Activated T-cell treated with anti-CD3 and anti-CD28 coated beads, Interleukin-2, amount 50 U/mL, for 4 hours (primary cell): ENCODE measurements around the gene GPR143. TPM values are rescaled to one million over a fixed set of nuclear protein-coding genes. Genes with fewer than 3 reads are reported as not detected.

Experiments used
- ATAC-seq, 2 donors: fragments of 200-7000 bp; cut with Tn5 transposase; one replicate each; pipeline ENCODE4 v1.10.0; 2021
- DNase-seq: peaks from one replicate; pipeline ENCODE4 v3.0.0-alpha.2; 2020
- H3K27me3 Mint-ChIP-seq: one replicate; pipeline ENCODE4 v1.8.0; 2021; ENCODE audit warnings: low read depth, mixed read lengths
- H3K36me3 Mint-ChIP-seq: one replicate; pipeline ENCODE4 v1.8.0; 2022; ENCODE audit warnings: mixed read lengths; ENCODE audit not compliant: insufficient read depth
- H3K4me1 Mint-ChIP-seq: one replicate; pipeline ENCODE4 v1.8.0; 2021; ENCODE audit warnings: low read depth, mixed read lengths
- H3K4me3 Mint-ChIP-seq: one replicate; pipeline ENCODE4 v1.8.0; 2021; ENCODE audit warnings: mild to moderate bottlenecking, moderate library complexity, mixed read lengths
- H3K9me3 Mint-ChIP-seq: one replicate; pipeline ENCODE4 v1.8.0; 2021; ENCODE audit warnings: mixed read lengths
- total RNA-seq, 3 donors: library from RNA; stranded (reverse); gene quantifications; one replicate each; pipeline ENCODE4 v1.2.1, GENCODE V29; 2021

Gene GPR143
- total RNA-seq, 3 donors from 2014 or later = not detected

- no peak overlapping the region for H3K4me3 Mint-ChIP-seq
These were observed 84.2 kb downstream of the GPR143 start for GRCh38 chrX:9681422-9681821.

GRCh38 chrX:9681011-9681410, 84.6 kb downstream of the GPR143 start:
- H3K9me3 Mint-ChIP-seq = no peaks in the 10 kb centered on the region
- H3K27me3 Mint-ChIP-seq = no peaks in the 10 kb centered on the region
- peaks cover 17% of the 10 kb centered on the region for H3K36me3 Mint-ChIP-seq
- DNase-seq = no peak
- H3K4me3 Mint-ChIP-seq = no peak overlapping the region
- peaks cover 18% of the 10 kb centered on the region for H3K4me1 Mint-ChIP-seq
- ATAC-seq = no peak

More at GRCh38 chrX:9681422-9681821, 84.2 kb downstream of the GPR143 start:
- Mint-ChIP-seq H3K36me3 (peaks cover 18% of the 10 kb centered on the region), H3K4me1 (peaks cover 17% of the 10 kb centered on the region), H3K9me3 (no peaks in the 10 kb centered on the region), H3K27me3 (no peaks in the 10 kb centered on the region)
- DNase-seq (no peak), ATAC-seq (no peak)

- Mint-ChIP-seq H3K4me3 (no peak overlapping the region), H3K9me3 (no peaks in the 10 kb centered on the region), H3K27me3 (no peaks in the 10 kb centered on the region), H3K36me3 (peaks cover 18% of the 10 kb centered on the region), H3K4me1 (peaks cover 18% of the 10 kb centered on the region)
- DNase-seq = no peak
- ATAC-seq = no peak
These were observed 87.3 kb downstream of the GPR143 start for GRCh38 chrX:9678215-9678965.

- Mint-ChIP-seq H3K4me3 (no peak overlapping the region), H3K4me1 (peaks cover 22% of the 10 kb centered on the region), H3K27me3 (no peaks in the 10 kb centered on the region), H3K9me3 (no peaks in the 10 kb centered on the region), H3K36me3 (peaks cover 21% of the 10 kb centered on the region)
- DNase-seq = no peak
- peak; percentile 96 to 97 for ATAC-seq
These were observed 88.4 kb downstream of the GPR143 start for GRCh38 chrX:9677098-9677739.

- Mint-ChIP-seq H3K27me3 (no peaks in the 10 kb centered on the region), H3K9me3 (no peaks in the 10 kb centered on the region), H3K4me3 (no peak overlapping the region), H3K4me1 (peaks cover 22% of the 10 kb centered on the region), H3K36me3 (peaks cover 22% of the 10 kb centered on the region)
- ATAC-seq (no peak), DNase-seq (no peak)
These were observed 88.9 kb downstream of the GPR143 start for GRCh38 chrX:9676738-9677097.

- Mint-ChIP-seq H3K27me3 (no peaks in the 10 kb centered on the region), H3K9me3 (no peaks in the 10 kb centered on the region), H3K4me3 (no peak overlapping the region), H3K36me3 (peaks cover 22% of the 10 kb centered on the region), H3K4me1 (peaks cover 22% of the 10 kb centered on the region)
- ATAC-seq (no peak), DNase-seq (no peak)
These were observed 89.3 kb downstream of the GPR143 start for GRCh38 chrX:9676306-9676705.

Other genes with a start within 250 kb of the GPR143 start
- under 1 TPM in 1 of 3 donors, not detected in 2; 0.03 TPM for gene SHROOM2, start 20.6 kb upstream of the GPR143 start, total RNA-seq
- gene CLDN34, start 201.5 kb upstream of the GPR143 start, total RNA-seq = not detected